ENCODE data around the gene PRKG1.

The PRKG1 gene

DNA sequence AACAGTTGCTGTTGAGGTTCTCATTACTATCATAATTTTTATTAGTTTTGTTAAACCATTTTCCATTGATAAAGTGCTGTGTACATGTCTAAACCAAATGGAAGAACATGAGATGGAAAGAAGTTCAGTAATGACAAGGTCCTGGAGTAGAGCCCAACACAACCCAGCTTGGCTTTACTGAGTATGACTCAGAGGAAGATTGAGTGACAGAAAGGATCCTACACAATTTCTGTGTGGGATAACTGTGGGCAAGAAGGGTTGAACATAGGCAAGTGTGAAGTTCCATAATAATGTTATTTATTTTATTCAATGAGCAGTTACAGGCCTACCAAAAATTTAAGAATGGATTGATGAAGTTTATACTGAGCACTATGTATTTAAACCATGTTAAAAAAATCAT, 15.9 kb downstream of the PRKG1 start:
- Histone ChIP-seq H3K9me3 (ENCODE audit: insufficient read depth, low read length) (no peaks in the 10 kb centered on the region), H3K4me1 (ENCODE audit: low read length) (no peaks in the 10 kb centered on the region), H3K27me3 (ENCODE audit: low read depth, low read length) (no peaks in the 10 kb centered on the region), H3K4me3 (ENCODE audit: low read length) (no peak overlapping the region), H3K36me3 (replicated peaks; ENCODE audit: low read depth, low read length) (no peaks in the 10 kb centered on the region), H3K9ac (ENCODE audit: low read length) (no peak overlapping the region), H3K27ac (ENCODE audit: low read length) (no peak overlapping the region), H2AFZ (ENCODE audit: low read depth, low read length) (no peak overlapping the region), H3K79me2 (ENCODE audit: low read length) (no peaks in the 10 kb centered on the region), H3K4me2 (ENCODE audit: low read length) (no peak overlapping the region), H4K20me1 (ENCODE audit: insufficient read depth, low read length) (no peaks in the 10 kb centered on the region)
- TF ChIP-seq EZH2phosphoT487 (IDR thresholded peaks at IDR 0.05; ENCODE audit: low read depth): no peak
- TF ChIP-seq, protein P1, sequence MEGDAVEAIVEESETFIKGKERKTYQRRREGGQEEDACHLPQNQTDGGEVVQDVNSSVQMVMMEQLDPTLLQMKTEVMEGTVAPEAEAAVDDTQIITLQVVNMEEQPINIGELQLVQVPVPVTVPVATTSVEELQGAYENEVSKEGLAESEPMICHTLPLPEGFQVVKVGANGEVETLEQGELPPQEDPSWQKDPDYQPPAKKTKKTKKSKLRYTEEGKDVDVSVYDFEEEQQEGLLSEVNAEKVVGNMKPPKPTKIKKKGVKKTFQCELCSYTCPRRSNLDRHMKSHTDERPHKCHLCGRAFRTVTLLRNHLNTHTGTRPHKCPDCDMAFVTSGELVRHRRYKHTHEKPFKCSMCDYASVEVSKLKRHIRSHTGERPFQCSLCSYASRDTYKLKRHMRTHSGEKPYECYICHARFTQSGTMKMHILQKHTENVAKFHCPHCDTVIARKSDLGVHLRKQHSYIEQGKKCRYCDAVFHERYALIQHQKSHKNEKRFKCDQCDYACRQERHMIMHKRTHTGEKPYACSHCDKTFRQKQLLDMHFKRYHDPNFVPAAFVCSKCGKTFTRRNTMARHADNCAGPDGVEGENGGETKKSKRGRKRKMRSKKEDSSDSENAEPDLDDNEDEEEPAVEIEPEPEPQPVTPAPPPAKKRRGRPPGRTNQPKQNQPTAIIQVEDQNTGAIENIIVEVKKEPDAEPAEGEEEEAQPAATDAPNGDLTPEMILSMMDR (IDR thresholded peaks at IDR 0.05; ENCODE audit: low read depth, low read length): no peak

DNA sequence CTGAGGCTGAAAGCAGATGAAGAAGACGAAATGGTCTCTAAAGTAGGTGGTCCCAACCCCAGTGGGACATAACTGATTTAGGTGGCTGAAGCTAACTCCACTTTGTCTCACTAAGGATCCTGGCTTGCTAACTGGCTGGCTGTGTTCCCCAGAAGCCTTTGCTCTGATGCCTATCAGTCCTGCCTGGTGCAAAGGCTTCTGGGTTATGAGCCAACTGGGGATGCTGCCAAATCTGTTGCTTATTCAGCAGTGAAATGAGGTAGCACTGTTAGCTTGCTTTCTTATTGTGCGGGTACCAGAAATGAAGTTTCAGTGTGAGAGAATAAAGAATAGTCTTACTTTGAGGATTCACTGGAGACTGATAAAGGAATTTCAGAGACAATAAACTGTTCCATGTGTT, 18.1 kb downstream of the PRKG1 start:
- TF ChIP-seq, protein P1 (IDR thresholded peaks at IDR 0.05; ENCODE audit: low read depth, low read length): no peak
- no peak for TF ChIP-seq EZH2phosphoT487 (IDR thresholded peaks at IDR 0.05; ENCODE audit: low read depth)
- no peaks in the 10 kb centered on the region for H3K9me3 ChIP-seq (ENCODE audit: insufficient read depth, low read length)
- no peaks in the 10 kb centered on the region for H3K4me1 ChIP-seq (ENCODE audit: low read length)
- H3K9ac ChIP-seq (ENCODE audit: low read length): no peak overlapping the region
- H2AFZ ChIP-seq (ENCODE audit: low read depth, low read length): no peak overlapping the region
- no peaks in the 10 kb centered on the region for H3K79me2 ChIP-seq (ENCODE audit: low read length)
- no peaks in the 10 kb centered on the region for H3K36me3 ChIP-seq (replicated peaks; ENCODE audit: low read depth, low read length)
- H3K27ac ChIP-seq (ENCODE audit: low read length): no peak overlapping the region
- no peaks in the 10 kb centered on the region for H4K20me1 ChIP-seq (ENCODE audit: insufficient read depth, low read length)
- H3K27me3 ChIP-seq (ENCODE audit: low read depth, low read length): no peaks in the 10 kb centered on the region
- no peak overlapping the region for H3K4me2 ChIP-seq (ENCODE audit: low read length)
- H3K4me3 ChIP-seq (ENCODE audit: low read length): no peak overlapping the region

DNA sequence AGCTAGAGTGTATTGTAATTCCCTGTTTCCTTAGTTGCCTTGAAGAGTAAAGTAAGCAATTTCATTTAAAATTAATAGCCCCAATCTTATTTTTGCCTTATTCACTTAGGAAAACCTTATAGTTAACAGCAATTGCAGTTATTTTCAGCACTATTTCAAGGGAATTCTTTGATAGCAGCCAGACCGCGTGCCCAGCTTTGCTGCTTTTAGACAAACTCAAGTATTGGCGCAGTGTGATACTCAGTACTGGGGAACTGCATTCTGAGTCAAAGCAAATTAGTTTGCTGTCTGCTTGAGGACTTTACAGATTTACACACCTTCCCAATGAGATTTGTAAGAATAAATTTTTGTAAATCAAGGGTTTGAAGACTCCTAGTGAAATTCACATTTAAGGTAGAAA, 21.2 kb downstream of the PRKG1 start:
- H3K4me1 ChIP-seq (ENCODE audit: low read length): no peaks in the 10 kb centered on the region
- no peaks in the 10 kb centered on the region for H3K36me3 ChIP-seq (replicated peaks; ENCODE audit: low read depth, low read length)
- H3K4me2 ChIP-seq (ENCODE audit: low read length): no peak overlapping the region
- no peak overlapping the region for H2AFZ ChIP-seq (ENCODE audit: low read depth, low read length)
- no peak overlapping the region for H3K4me3 ChIP-seq (ENCODE audit: low read length)
- H3K27ac ChIP-seq (ENCODE audit: low read length): no peak overlapping the region
- H3K9ac ChIP-seq (ENCODE audit: low read length): no peak overlapping the region
- no peaks in the 10 kb centered on the region for H3K27me3 ChIP-seq (ENCODE audit: low read depth, low read length)
- no peaks in the 10 kb centered on the region for H4K20me1 ChIP-seq (ENCODE audit: insufficient read depth, low read length)
- H3K79me2 ChIP-seq (ENCODE audit: low read length): no peaks in the 10 kb centered on the region
- no peak for TF ChIP-seq EZH2phosphoT487 (IDR thresholded peaks at IDR 0.05; ENCODE audit: low read depth)
- TF ChIP-seq, protein P1 (IDR thresholded peaks at IDR 0.05; ENCODE audit: low read depth, low read length): no peak
- no peaks in the 10 kb centered on the region for H3K9me3 ChIP-seq (ENCODE audit: insufficient read depth, low read length)

DNA sequence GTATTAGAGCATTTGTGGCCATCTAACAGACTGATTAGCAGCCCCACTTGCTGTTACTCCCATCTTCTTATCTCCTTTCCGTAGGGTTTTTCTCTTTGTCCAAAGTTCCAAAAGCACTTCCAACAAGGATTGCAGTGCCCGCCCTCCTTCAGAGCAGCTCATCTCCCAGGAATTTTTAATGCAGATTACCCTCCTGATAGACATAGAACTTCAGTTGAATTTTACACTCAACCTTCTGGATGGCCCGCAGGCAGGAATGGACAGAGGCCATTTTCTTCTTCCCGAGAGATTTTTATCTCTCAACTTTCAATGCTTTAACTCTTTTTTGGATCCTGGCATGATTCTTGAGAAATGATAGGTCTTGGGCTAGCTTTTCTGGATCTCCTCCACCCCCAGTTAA, 23.3 kb downstream of the PRKG1 start:
- H2AFZ ChIP-seq (ENCODE audit: low read depth, low read length): no peak overlapping the region
- H3K4me3 ChIP-seq (ENCODE audit: low read length): no peak overlapping the region
- H3K4me1 ChIP-seq (ENCODE audit: low read length): no peaks in the 10 kb centered on the region
- TF ChIP-seq, protein P1 (IDR thresholded peaks at IDR 0.05; ENCODE audit: low read depth, low read length): no peak
- no peak for TF ChIP-seq EZH2phosphoT487 (IDR thresholded peaks at IDR 0.05; ENCODE audit: low read depth)
- no peaks in the 10 kb centered on the region for H3K36me3 ChIP-seq (replicated peaks; ENCODE audit: low read depth, low read length)
- H3K79me2 ChIP-seq (ENCODE audit: low read length): no peaks in the 10 kb centered on the region
- no peaks in the 10 kb centered on the region for H3K27me3 ChIP-seq (ENCODE audit: low read depth, low read length)
- H3K9me3 ChIP-seq (ENCODE audit: insufficient read depth, low read length): no peaks in the 10 kb centered on the region
- no peak overlapping the region for H3K4me2 ChIP-seq (ENCODE audit: low read length)
- no peak overlapping the region for H3K27ac ChIP-seq (ENCODE audit: low read length)
- H3K9ac ChIP-seq (ENCODE audit: low read length): no peak overlapping the region
- H4K20me1 ChIP-seq (ENCODE audit: insufficient read depth, low read length): no peaks in the 10 kb centered on the region

Data from OCI-LY3 (cell line).